Choroid plexus epithelial cell (primary cell): ENCODE measurements around the gene ZNF467.

Experiments used
- DNase-seq: peaks from one replicate; pipeline ENCODE4 v3.0.0-alpha.2; 2010; ENCODE audit warnings: low read depth
- H3K4me3 ChIP-seq: 2 replicates; pipeline ENCODE4 v1.5.1; 2011; ENCODE audit warnings: low read depth, mild to moderate bottlenecking, control low read depth, low read length, moderate library complexity
- TF ChIP-seq, protein P1 (sequence below): conservative IDR thresholded peaks from 2 replicates; pipeline ENCODE4 v1.5.1; 2011; ENCODE audit warnings: low read depth, mild to moderate bottlenecking, control low read depth, inconsistent platforms, low read length, moderate library complexity

Gene ZNF467

DNA sequence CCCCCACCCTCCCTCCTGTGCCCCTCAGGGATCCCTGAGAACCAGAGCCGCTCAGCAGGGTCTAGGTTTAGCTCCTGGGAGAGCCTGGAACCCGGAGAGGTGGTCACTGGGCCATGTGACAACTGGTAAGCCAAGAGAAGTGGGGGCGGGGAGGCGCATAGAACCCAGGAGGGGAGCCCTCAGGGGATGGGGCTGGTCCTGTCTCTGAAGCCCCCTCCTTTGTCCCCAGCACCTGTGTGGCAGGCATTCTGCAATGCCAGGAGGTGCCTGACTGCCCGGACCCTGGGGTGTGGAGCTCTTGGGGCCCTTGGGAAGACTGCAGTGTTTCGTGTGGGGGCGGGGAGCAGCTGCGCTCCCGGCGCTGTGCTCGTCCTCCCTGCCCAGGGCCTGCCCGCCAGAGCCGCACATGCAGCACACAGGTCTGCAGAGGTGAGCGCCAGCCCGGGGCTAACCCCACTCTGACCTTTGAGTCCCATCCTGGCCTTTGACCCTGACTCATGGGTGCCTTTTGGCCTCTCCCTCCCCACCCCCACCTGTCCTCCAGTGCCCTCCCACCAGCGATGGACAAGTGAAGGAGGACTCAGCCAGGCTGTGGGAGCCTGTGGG is 42.4 kb upstream of the ZNF467 start:
- TF ChIP-seq, protein P1, sequence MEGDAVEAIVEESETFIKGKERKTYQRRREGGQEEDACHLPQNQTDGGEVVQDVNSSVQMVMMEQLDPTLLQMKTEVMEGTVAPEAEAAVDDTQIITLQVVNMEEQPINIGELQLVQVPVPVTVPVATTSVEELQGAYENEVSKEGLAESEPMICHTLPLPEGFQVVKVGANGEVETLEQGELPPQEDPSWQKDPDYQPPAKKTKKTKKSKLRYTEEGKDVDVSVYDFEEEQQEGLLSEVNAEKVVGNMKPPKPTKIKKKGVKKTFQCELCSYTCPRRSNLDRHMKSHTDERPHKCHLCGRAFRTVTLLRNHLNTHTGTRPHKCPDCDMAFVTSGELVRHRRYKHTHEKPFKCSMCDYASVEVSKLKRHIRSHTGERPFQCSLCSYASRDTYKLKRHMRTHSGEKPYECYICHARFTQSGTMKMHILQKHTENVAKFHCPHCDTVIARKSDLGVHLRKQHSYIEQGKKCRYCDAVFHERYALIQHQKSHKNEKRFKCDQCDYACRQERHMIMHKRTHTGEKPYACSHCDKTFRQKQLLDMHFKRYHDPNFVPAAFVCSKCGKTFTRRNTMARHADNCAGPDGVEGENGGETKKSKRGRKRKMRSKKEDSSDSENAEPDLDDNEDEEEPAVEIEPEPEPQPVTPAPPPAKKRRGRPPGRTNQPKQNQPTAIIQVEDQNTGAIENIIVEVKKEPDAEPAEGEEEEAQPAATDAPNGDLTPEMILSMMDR = no peak

GRCh38 chr7:149815121-149815520 is 41.7 kb upstream of the ZNF467 start:
- DNase-seq = no peak
- TF ChIP-seq, protein P1 = no peak
- H3K4me3 ChIP-seq = no peak overlapping the region

More for the DNA sequence above, 42.4 kb upstream of the ZNF467 start:
- DNase-seq = no peak
- H3K4me3 ChIP-seq = no peak overlapping the region

GRCh38 chr7:149814494-149814893 is 41.1 kb upstream of the ZNF467 start:
- H3K4me3 ChIP-seq = no peak overlapping the region
- TF ChIP-seq, protein P1 = no peak
- DNase-seq = no peak

- no peak for DNase-seq
- H3K4me3 ChIP-seq = no peak overlapping the region
- TF ChIP-seq, protein P1 = no peak
Observed at GRCh38 chr7:149813254-149814035, 40.1 kb upstream of the ZNF467 start.

DNA sequence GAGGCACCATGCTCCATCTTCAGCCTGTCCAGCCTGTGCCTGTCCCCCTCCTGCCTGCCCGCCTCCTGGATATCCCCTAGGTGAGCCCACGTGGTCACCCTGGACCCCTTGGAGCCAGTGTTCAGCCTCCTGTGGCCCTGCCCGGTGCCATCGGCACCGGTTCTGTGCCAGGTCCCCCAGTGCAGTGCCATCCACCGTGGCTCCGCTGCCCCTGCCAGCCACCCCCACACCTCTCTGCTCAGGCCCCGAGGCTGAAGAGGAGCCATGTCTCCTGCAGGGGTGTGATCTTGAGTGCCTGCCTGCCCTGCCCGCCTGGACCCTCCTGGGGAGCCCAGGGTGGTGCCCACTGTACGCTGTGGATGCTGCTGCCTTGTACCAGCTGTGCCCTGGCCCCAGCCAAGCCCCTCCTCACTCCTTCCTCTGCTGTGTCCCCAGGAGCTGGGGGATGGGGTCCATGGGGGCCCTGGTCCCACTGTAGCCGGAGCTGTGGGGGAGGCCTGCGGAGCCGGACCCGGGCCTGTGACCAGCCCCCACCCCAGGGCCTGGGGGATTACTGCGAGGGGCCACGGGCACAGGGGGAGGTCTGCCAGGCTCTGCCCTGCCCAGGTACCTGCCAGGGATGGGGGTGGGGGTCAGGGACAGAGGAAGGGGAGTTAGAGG is 38.6 kb upstream of the ZNF467 start:
- TF ChIP-seq, protein P1 = no peak
- DNase-seq = no peak
- H3K4me3 ChIP-seq = no peak overlapping the region

GRCh38 chr7:149811221-149811620 is 37.8 kb upstream of the ZNF467 start:
- H3K4me3 ChIP-seq = no peak overlapping the region
- TF ChIP-seq, protein P1 = peak; percentile 63

More at GRCh38 chr7:149811221-149811620, 37.8 kb upstream of the ZNF467 start:
- DNase-seq = peak; percentile 45
